H1 (cell line): ENCODE measurements around the gene LDLRAP1. TPM values are rescaled to one million over a fixed set of nuclear protein-coding genes. Genes with fewer than 3 reads are reported as not detected.

Experiments
- CTCF ChIA-PET: fragments of 300-600 bp; sonication (Branson Sonifier 250); formaldehyde crosslinking; loops from one replicate; lab custom pipeline; 2021; ENCODE audit not compliant: partially characterized antibody; lab: Charles Lee
- POLR2A ChIA-PET: fragments of 300-600 bp; sonication (Branson Sonifier 250); formaldehyde crosslinking; loops from one replicate; lab custom pipeline; 2021; ENCODE audit warnings: inconsistent platforms; ENCODE audit not compliant: partially characterized antibody; lab: Charles Lee
- DNase-seq, 2 experiments: peaks; one replicate each; pipeline versions ENCODE4 v3.0.0 to v3.0.0-alpha.2; 2010 to 2022; ENCODE audit warnings: low spot score in 2 of 2, low read depth in 1 of 2, mixed read lengths in 1 of 2
- FAIRE-seq: peaks from 2 replicates; lab custom pipeline; 2011; peaks lifted over from hg19 to GRCh38; lab: Jason Lieb, UNC
- H2AFZ ChIP-seq: 2 replicates; pipeline ENCODE4 v1.8.1; 2012; ENCODE audit warnings: low read length, inconsistent platforms
- H2AK5ac ChIP-seq: 2 replicates; pipeline ENCODE4 v1.6.1; 2013; ENCODE audit warnings: low read depth, low read length
- H2BK120ac ChIP-seq: replicated peaks from 2 replicates; pipeline ENCODE3; 2013; ENCODE audit warnings: low read depth, low read length, inconsistent platforms
- H2BK12ac ChIP-seq: 2 replicates; pipeline ENCODE4 v1.6.1; 2013; ENCODE audit warnings: low read depth, low read length
- H2BK15ac ChIP-seq: 2 replicates; pipeline ENCODE4 v1.6.1; 2013; ENCODE audit warnings: low read length
- H2BK20ac ChIP-seq: 2 replicates; pipeline ENCODE4 v1.6.1; 2013; ENCODE audit warnings: low read length
- H2BK5ac ChIP-seq: 2 replicates; pipeline ENCODE4 v1.6.1; 2013; ENCODE audit warnings: low read depth, low read length
- H3K14ac ChIP-seq: 2 replicates; pipeline ENCODE4 v1.6.1; 2013; ENCODE audit warnings: inconsistent platforms; ENCODE audit not compliant: insufficient read length
- H3K18ac ChIP-seq: 2 replicates; pipeline ENCODE4 v1.6.1; 2013; ENCODE audit warnings: low read length; ENCODE audit errors: extremely low read depth
- H3K23ac ChIP-seq: 2 replicates; pipeline ENCODE4 v1.6.1; 2013; ENCODE audit warnings: inconsistent platforms; ENCODE audit not compliant: insufficient read length
- H3K23me2 ChIP-seq: 2 replicates; pipeline ENCODE4 v1.6.1; 2013; ENCODE audit warnings: low read depth, low read length
- H3K27ac ChIP-seq: 2 replicates; pipeline ENCODE4 v1.6.1; 2011; ENCODE audit warnings: low read depth, low read length, inconsistent platforms
- H3K27me3 ChIP-seq, 4 experiments: replicated peaks in 1 of 4; 1 replicate in 1 of 4; 2 replicates in 3 of 4; pipeline versions ENCODE4 v1.6.1 to v1.8.1; 2011 to 2013; ENCODE audit warnings: low read length in 3 of 4, mild to moderate bottlenecking in 3 of 4, inconsistent platforms in 2 of 4, mixed read lengths in 2 of 4, moderate library complexity in 1 of 4; ENCODE audit not compliant: control insufficient read depth in 3 of 4, insufficient read depth in 3 of 4; ENCODE audit errors: extremely low read depth in 1 of 4
- H3K36me3 ChIP-seq, 4 experiments: 2 replicates each; pipeline versions ENCODE4 v1.6.1 to v1.8.1; 2011 to 2013; ENCODE audit warnings: mild to moderate bottlenecking in 4 of 4, low read length in 3 of 4, moderate library complexity in 2 of 4, control low read depth in 1 of 4, inconsistent platforms in 1 of 4; ENCODE audit not compliant: insufficient read depth in 4 of 4, control insufficient read depth in 2 of 4
- H3K4ac ChIP-seq: replicated peaks from 2 replicates; pipeline ENCODE3; 2013; ENCODE audit warnings: low read length, low read depth, mixed read lengths, inconsistent platforms; ENCODE audit not compliant: insufficient read length
- H3K4me1 ChIP-seq, 4 experiments: replicated peaks in 1 of 4; 1 replicate in 1 of 4; 2 replicates in 3 of 4; pipeline versions ENCODE4 v1.6.1 to v1.8.1; 2011 to 2013; ENCODE audit warnings: low read length in 3 of 4, inconsistent platforms in 2 of 4, mixed read lengths in 1 of 4; ENCODE audit not compliant: insufficient read depth in 4 of 4, control insufficient read depth in 3 of 4
- H3K4me2 ChIP-seq, 2 experiments: 2 replicates each; pipeline versions ENCODE4 v1.6.1 to v1.8.1; 2011 to 2013; ENCODE audit warnings: low read depth in 2 of 2, low read length in 2 of 2, control low read depth in 1 of 2, inconsistent platforms in 1 of 2, mild to moderate bottlenecking in 1 of 2; ENCODE audit not compliant: insufficient read depth in 1 of 2
- H3K4me3 ChIP-seq, 4 experiments: fragments of 200-600, 300-600 bp in 1 of 4; sonication (generic), shearing (Covaris generic), sonication (Bioruptor Twin) in 1 of 4; 2 replicates each; pipeline versions ENCODE4 v1.5.1 to v1.8.1; 2011 to 2016; ENCODE audit warnings: low read length in 4 of 4, low read depth in 3 of 4, control low read depth in 2 of 4, inconsistent platforms in 2 of 4, mild to moderate bottlenecking in 2 of 4, mixed read lengths in 1 of 4, moderate library complexity in 1 of 4; ENCODE audit not compliant: insufficient read depth in 2 of 4; ENCODE audit errors: extremely low read depth in 1 of 4
- H3K56ac ChIP-seq: replicated peaks from 2 replicates; pipeline ENCODE3; 2013; ENCODE audit warnings: low read depth, mild to moderate bottlenecking, mixed read lengths, low read length, inconsistent platforms; ENCODE audit not compliant: insufficient read length
- H3K79me1 ChIP-seq: 2 replicates; pipeline ENCODE4 v1.6.1; 2013; ENCODE audit warnings: low read depth, low read length, control low read depth
- H3K79me2 ChIP-seq, 2 experiments: 2 replicates each; pipeline versions ENCODE4 v1.6.1 to v1.8.1; 2012 to 2013; ENCODE audit warnings: low read length in 2 of 2, mild to moderate bottlenecking in 2 of 2, inconsistent platforms in 1 of 2; ENCODE audit not compliant: insufficient read depth in 2 of 2, control insufficient read depth in 1 of 2
- H3K9ac ChIP-seq, 4 experiments: replicated peaks in 1 of 4; 1 replicate in 1 of 4; 2 replicates in 3 of 4; pipeline versions ENCODE4 v1.6.1 to v1.8.1; 2011 to 2013; ENCODE audit warnings: low read depth in 3 of 4, low read length in 3 of 4, control low read depth in 2 of 4, mild to moderate bottlenecking in 2 of 4, moderate library complexity in 2 of 4, inconsistent platforms in 1 of 4; ENCODE audit errors: extremely low read depth in 1 of 4
- H3K9me3 ChIP-seq, 2 experiments: 2 replicates each; pipeline versions ENCODE4 v1.6.1 to v1.8.1; 2012 to 2013; ENCODE audit warnings: mild to moderate bottlenecking in 2 of 2, moderate library complexity in 2 of 2, control low read depth in 1 of 2, inconsistent platforms in 1 of 2, low read depth in 1 of 2, low read length in 1 of 2, mixed read lengths in 1 of 2; ENCODE audit not compliant: insufficient read depth in 2 of 2
- H4K20me1 ChIP-seq, 2 experiments: replicated peaks in 1 of 2; 2 replicates each; pipeline versions ENCODE3 to v1.8.1; 2011 to 2013; ENCODE audit warnings: inconsistent platforms in 2 of 2, low read length in 2 of 2, mild to moderate bottlenecking in 1 of 2; ENCODE audit not compliant: insufficient read depth in 2 of 2, control insufficient read depth in 1 of 2
- H4K5ac ChIP-seq: 2 replicates; pipeline ENCODE4 v1.6.1; 2013; ENCODE audit warnings: low read length, low read depth, mixed read lengths, inconsistent platforms; ENCODE audit not compliant: insufficient read length
- H4K8ac ChIP-seq: 2 replicates; pipeline ENCODE4 v1.8.0; 2013; ENCODE audit warnings: mild to moderate bottlenecking, moderate library complexity, low read length, inconsistent platforms; ENCODE audit not compliant: insufficient read depth; ENCODE audit errors: extremely low read depth
- H4K91ac ChIP-seq: replicated peaks from 2 replicates; pipeline ENCODE3; 2013; ENCODE audit warnings: low read length, mixed read lengths, inconsistent platforms; ENCODE audit not compliant: insufficient read length
- JUN ChIP-seq: IDR thresholded peaks from 2 replicates; pipeline ENCODE4 v1.6.1; 2011; ENCODE audit warnings: low read depth, mild to moderate bottlenecking, improper control_type of control experiment, low read length
- JUND ChIP-seq: IDR thresholded peaks from 2 replicates; pipeline ENCODE4 v1.6.1; 2011; ENCODE audit warnings: mild to moderate bottlenecking, improper control_type of control experiment, low read length
- KDM5A ChIP-seq: fragments of 200-600 bp; IDR thresholded peaks from 2 replicates; pipeline ENCODE4 v1.7.1; 2012; ENCODE audit warnings: mild to moderate bottlenecking, low read length, inconsistent platforms, mixed read lengths
- MAFK ChIP-seq: IDR thresholded peaks from 2 replicates; pipeline ENCODE4 v1.6.1; 2012; ENCODE audit warnings: low read depth, mild to moderate bottlenecking, improper control_type of control experiment, low read length
- MAX ChIP-seq: IDR thresholded peaks from 2 replicates; pipeline ENCODE4 v1.6.1; 2012; ENCODE audit warnings: inconsistent platforms
- NRF1 ChIP-seq: IDR thresholded peaks from 2 replicates; pipeline ENCODE4 v1.6.1; 2011; ENCODE audit warnings: mild to moderate bottlenecking, low read depth, low read length, improper control_type of control experiment
- PHF8 ChIP-seq: fragments of 200-600 bp; sonication (generic); conservative IDR thresholded peaks from 2 replicates; pipeline ENCODE4 v1.7.1; 2012; ENCODE audit warnings: low read depth, mild to moderate bottlenecking, inconsistent platforms, low read length, moderate library complexity
- POLR2A ChIP-seq, 2 experiments: IDR thresholded peaks; 1 replicate in 1 of 2; 2 replicates in 1 of 2; pipeline ENCODE4 v1.6.1; 2011; ENCODE audit warnings: low read depth in 2 of 2, low read length in 2 of 2, mild to moderate bottlenecking in 2 of 2; ENCODE audit errors: control extremely low read depth in 1 of 2
- RFX5 ChIP-seq: IDR thresholded peaks from 2 replicates; pipeline ENCODE4 v1.6.1; 2011; ENCODE audit warnings: low read depth, low read length, improper control_type of control experiment, borderline replicate concordance
- RNF2 ChIP-seq: fragments of 200-900, 300-1000 bp; sonication (generic); IDR thresholded peaks from 2 replicates; pipeline ENCODE4 v1.7.1; 2016; ENCODE audit warnings: borderline replicate concordance, low read depth, mild to moderate bottlenecking, antibody characterized with exemption, low read length; ENCODE audit not compliant: poor library complexity, severe bottlenecking; ENCODE audit errors: missing control alignments
- SP1 ChIP-seq: IDR thresholded peaks from 2 replicates; pipeline ENCODE4 v1.6.1; 2011; ENCODE audit warnings: low read depth, low read length
- SUZ12 ChIP-seq: fragments of 200-600 bp; sonication (generic); IDR thresholded peaks from 2 replicates; pipeline ENCODE4 v1.6.1; 2012; ENCODE audit warnings: mild to moderate bottlenecking, inconsistent platforms, low read length, moderate library complexity, mixed read lengths
- TEAD4 ChIP-seq: IDR thresholded peaks from 2 replicates; pipeline ENCODE4 v1.6.1; 2012; ENCODE audit warnings: low read depth, low read length, inconsistent platforms, mixed read lengths
- WGBS, 2 experiments: shearing (Covaris generic) in 1 of 2; methylation state at CpG; one replicate each; pipeline versions ENCODE4 v1.1.6 to v1.1.7; 2013 to 2015; ENCODE audit warnings: low lambda C conversion rate in 2 of 2, mixed read lengths in 2 of 2, inconsistent platforms in 1 of 2, low coverage in 1 of 2, missing lambda C conversion rate in 1 of 2; ENCODE audit not compliant: insufficient replicate concordance in 2 of 2, insufficient coverage in 1 of 2, insufficient read length in 1 of 2; ENCODE audit errors: extremely low coverage in 1 of 2, missing lambda C conversion rate in 1 of 2; 5-methylcytosine and 5-hydroxymethylcytosine counted together
- polyA plus RNA-seq, 7 experiments: library from polyadenylated mRNA; depleted of rRNA in 3 of 7; stranded (reverse) in 5 of 7; unstranded in 2 of 7; fragments of >200 nt in 5 of 7; fragments of 200-250 nt in 2 of 7; gene quantifications; 1 replicate in 5 of 7; 2 replicates in 1 of 7; 4 replicates in 1 of 7; pipeline versions ENCODE4 v1.2.1 to v1.2.3, GENCODE V29; 2011 to 2013; ENCODE audit warnings: missing spikeins in 2 of 7, mixed read lengths in 2 of 7
- total RNA-seq: library from RNA; stranded (reverse); fragmentation: NEBNext Ultra II Directional; extraction: Animal tissue kit (Norgen Biotek cat#: 25700); gene quantifications from 2 replicates; pipeline ENCODE4 v1.2.1, GENCODE V29; 2021

Gene LDLRAP1
- total and polyA plus RNA-seq, 2 of the 8 experiments (the other 6 are each of a cell fraction or from before 2014, with no cell fraction given) = 12.8 to 13.2 TPM

- H2AFZ ChIP-seq = no peak overlapping the region
- H3K56ac ChIP-seq = no peak overlapping the region
- DNase-seq = no peak
- H4K20me1 ChIP-seq = peaks cover 0 to 3% of the 10 kb centered on the region in 2 experiments
- peak overlapping the region; percentile 50; the same call in 1 of the 2 replicates for H2BK12ac ChIP-seq
- no peak overlapping the region for H3K23ac ChIP-seq
- no peak overlapping the region for H2BK5ac ChIP-seq
- no peaks in the 10 kb centered on the region; the same call in 1 of the 2 replicates for H3K79me1 ChIP-seq
- H3K79me2 ChIP-seq = no peaks in the 10 kb centered on the region
- H3K4me2 ChIP-seq = no peak overlapping the region
- H2BK15ac ChIP-seq = no peak overlapping the region
- no peak overlapping the region for H3K14ac ChIP-seq
- FAIRE-seq = no peak
- H4K8ac ChIP-seq = no peak overlapping the region
- H3K27me3 ChIP-seq = no peaks in the 10 kb centered on the region; a peak in 1 of 7 replicates
- H3K9ac ChIP-seq = no peak overlapping the region
- peaks cover 4% of the 10 kb centered on the region for H3K23me2 ChIP-seq
- no peak overlapping the region for H3K27ac ChIP-seq
- no peak overlapping the region for H2BK120ac ChIP-seq
- H3K9me3 ChIP-seq = no peaks in the 10 kb centered on the region
- POLR2A ChIA-PET = no interaction called here
- no peak overlapping the region for H2AK5ac ChIP-seq
- no peak overlapping the region for H4K5ac ChIP-seq
- H4K91ac ChIP-seq = peak overlapping the region; percentile 39
- H2BK20ac ChIP-seq = no peak overlapping the region
- CTCF ChIA-PET = interaction anchor here (1.7 to 5.9 kb wide), 2 partner anchors 14 to 29 kb away, joined by 5 to 28 read pairs; no protein-coding TSS in a partner anchor
- H3K4ac ChIP-seq = no peak overlapping the region
- no peak overlapping the region for H3K4me3 ChIP-seq
- peaks cover 0 to 10% (median 6%) of the 10 kb centered on the region in 4 experiments; a peak in 5 of 7 replicates for H3K4me1 ChIP-seq
- no peaks in the 10 kb centered on the region for H3K36me3 ChIP-seq
- no peak overlapping the region for H3K18ac ChIP-seq
- 69% methylated on average over 8 of the region's 9 CpGs; no CpG with 5 or more reads in 1 of the 2 experiments for WGBS, 2 experiments
- TF ChIP-seq TEAD4 (no peak), JUN (no peak), NRF1 (no peak), KDM5A (no peak), JUND (no peak), SUZ12 (no peak), MAFK (no peak), POLR2A (IDR thresholded peaks at IDR 0.05; ENCODE audit: control extremely low read depth in 1 of 2, low read depth in 2 of 2, low read length in 2 of 2) (no peak), RNF2 (no peak), SP1 (no peak), RFX5 (no peak), MAX (no peak), PHF8 (no peak)
Observed at GRCh38 chr1:25533775-25534409, 9.5 kb upstream of the LDLRAP1 start.
